IMR-90 (cell line): ENCODE results near the gene SPIN2A. TPM values are rescaled to one million over a fixed set of nuclear protein-coding genes. Genes with fewer than 3 reads are reported as not detected.
"Not testable (repeated sequence)": the region's sequence is repeated elsewhere in the genome, so short reads cannot be mapped to it uniquely, and the experiment has no call there.

Experiments
- ATAC-seq: fragments of 200-7000 bp; cut with Tn5 transposase; 2 replicates; pipeline ENCODE4 v1.9.1; 2020; ENCODE audit warnings: low read depth, mild to moderate bottlenecking, moderate library complexity
- BruUV-seq: library from RNA; stranded (reverse); fragments of 400-500 nt; replicated peaks from 2 replicates; lab custom pipeline; 2021; lab: Mats Ljungman, UMichigan
- CTCF ChIA-PET: fragments of 300-600 bp; formaldehyde crosslinking; extraction: SDS; loops from one replicate; lab custom pipeline; 2021; ENCODE audit warnings: antibody characterized with exemption; lab: Yijun Ruan, JAX
- POLR2A ChIA-PET: fragments of 300-600 bp; sonication (Branson Sonifier 250); formaldehyde crosslinking; loops from one replicate; lab custom pipeline; 2022; ENCODE audit warnings: antibody characterized with exemption; ENCODE audit not compliant: unreplicated experiment; lab: Charles Lee
- DNase-seq: peaks from one replicate; pipeline ENCODE4 v3.0.0; 2013
- H2AFZ ChIP-seq: replicated peaks from 2 replicates; pipeline ENCODE3; 2013; ENCODE audit warnings: low read length, mild to moderate bottlenecking; ENCODE audit not compliant: poor library complexity
- H2AK5ac ChIP-seq: 2 replicates; pipeline ENCODE4 v1.6.1; 2013; ENCODE audit warnings: low read depth, low read length, inconsistent platforms
- H2AK9ac ChIP-seq: replicated peaks from 2 replicates; pipeline ENCODE3; 2013; ENCODE audit warnings: mild to moderate bottlenecking, low read depth, low read length, moderate library complexity; ENCODE audit not compliant: poor library complexity
- H2BK120ac ChIP-seq: 2 replicates; pipeline ENCODE4 v1.6.1; 2013; ENCODE audit warnings: low read depth, low read length, inconsistent platforms
- H2BK15ac ChIP-seq: 3 replicates; pipeline ENCODE4 v1.6.1; 2013; ENCODE audit warnings: low read depth, low read length, inconsistent platforms
- H2BK20ac ChIP-seq: 2 replicates; pipeline ENCODE4 v1.6.1; 2013; ENCODE audit warnings: low read depth, mild to moderate bottlenecking, inconsistent platforms, low read length, moderate library complexity
- H2BK5ac ChIP-seq: 2 replicates; pipeline ENCODE4 v1.6.1; 2013; ENCODE audit warnings: mild to moderate bottlenecking, low read depth, low read length, inconsistent platforms; ENCODE audit not compliant: poor library complexity, severe bottlenecking
- H3K14ac ChIP-seq: replicated peaks from 2 replicates; pipeline ENCODE4 v1.6.1; 2013; ENCODE audit warnings: low read depth, low read length, inconsistent platforms
- H3K18ac ChIP-seq: 2 replicates; pipeline ENCODE4 v1.6.1; 2013; ENCODE audit warnings: low read depth, low read length, control low read depth
- H3K23ac ChIP-seq: 2 replicates; pipeline ENCODE4 v1.6.1; 2013; ENCODE audit warnings: low read depth, low read length, inconsistent platforms
- H3K27ac ChIP-seq: 2 replicates; pipeline ENCODE4 v1.5.1; 2013; ENCODE audit warnings: mild to moderate bottlenecking, control low read depth, low read length; ENCODE audit not compliant: insufficient read depth
- H3K27me3 ChIP-seq: 2 replicates; pipeline ENCODE4 v1.6.1; 2013; ENCODE audit warnings: low read length; ENCODE audit not compliant: control insufficient read depth, insufficient read depth
- H3K36me3 ChIP-seq: 2 replicates; pipeline ENCODE4 v1.6.1; 2013; ENCODE audit warnings: low read length, mixed read lengths; ENCODE audit not compliant: control insufficient read depth, insufficient read depth
- H3K4ac ChIP-seq: 2 replicates; pipeline ENCODE4 v1.6.1; 2013; ENCODE audit warnings: low read depth, low read length, inconsistent platforms
- H3K4me1 ChIP-seq: 2 replicates; pipeline ENCODE4 v1.6.1; 2013; ENCODE audit warnings: low read length, mixed read lengths; ENCODE audit not compliant: control insufficient read depth, insufficient read depth
- H3K4me2 ChIP-seq: 2 replicates; pipeline ENCODE4 v1.6.1; 2013; ENCODE audit warnings: low read depth, mild to moderate bottlenecking, control low read depth, low read length, moderate library complexity
- H3K4me3 ChIP-seq: 2 replicates; pipeline ENCODE4 v1.5.1; 2013; ENCODE audit warnings: low read depth, mild to moderate bottlenecking, control low read depth, low read length, moderate library complexity; ENCODE audit not compliant: insufficient read depth
- H3K56ac ChIP-seq: 2 replicates; pipeline ENCODE4 v1.6.1; 2013; ENCODE audit warnings: low read length, inconsistent platforms; ENCODE audit not compliant: insufficient read depth; ENCODE audit errors: extremely low read depth
- H3K79me1 ChIP-seq, 2 experiments: 2 replicates each; pipeline ENCODE4 v1.6.1; 2013; ENCODE audit warnings: low read length in 2 of 2, inconsistent platforms in 1 of 2, low read depth in 1 of 2
- H3K9ac ChIP-seq: 2 replicates; pipeline ENCODE4 v1.6.1; 2013; ENCODE audit warnings: low read depth, low read length, control low read depth
- H3K9me1 ChIP-seq: 2 replicates; pipeline ENCODE4 v1.6.1; 2013; ENCODE audit warnings: low read length, inconsistent platforms; ENCODE audit not compliant: insufficient read depth
- H3K9me3 ChIP-seq: 2 replicates; pipeline ENCODE4 v1.6.1; 2013; ENCODE audit warnings: low read length; ENCODE audit not compliant: control insufficient read depth, insufficient read depth
- H4K20me1 ChIP-seq: 2 replicates; pipeline ENCODE4 v1.6.1; 2013; ENCODE audit warnings: low read length, inconsistent platforms; ENCODE audit not compliant: insufficient read depth
- H4K5ac ChIP-seq: 2 replicates; pipeline ENCODE4 v1.6.1; 2013; ENCODE audit warnings: mild to moderate bottlenecking, low read depth, low read length, control low read depth
- H4K8ac ChIP-seq, 2 experiments: 2 replicates each; pipeline ENCODE4 v1.6.1; 2013; ENCODE audit warnings: low read depth in 2 of 2, low read length in 2 of 2, control low read depth in 1 of 2, inconsistent platforms in 1 of 2
- H4K91ac ChIP-seq: 2 replicates; pipeline ENCODE4 v1.6.1; 2013; ENCODE audit warnings: low read depth, low read length, inconsistent platforms; ENCODE audit not compliant: insufficient read depth
- WGBS, 2 experiments: methylation state at CpG; one replicate each; pipeline versions ENCODE4 v1.1.5 to v1.1.7; 2013; ENCODE audit warnings: missing lambda C conversion rate in 2 of 2; ENCODE audit not compliant: insufficient read length in 1 of 2; ENCODE audit errors: extremely low coverage in 2 of 2; 5-methylcytosine and 5-hydroxymethylcytosine counted together
- dilution Hi-C: fragments of 300-500 bp; cut with HindIII; formaldehyde crosslinking; loops from one replicate; pipeline ENCODE4 v1.14.3; 2018; ENCODE audit warnings: low sequenced_read_pairs; ENCODE audit not compliant: unreplicated experiment
- in situ Hi-C: fragments of 300-500 bp; cut with MboI; formaldehyde crosslinking; loops from 3 replicates; pipeline ENCODE4 v1.14.3; 2019; ENCODE audit warnings: low sequenced_read_pairs, inconsistent platforms, mixed read lengths
- intact Hi-C: fragments of 100-400 bp; cut with micrococcal nuclease; formaldehyde crosslinking; loops from 2 replicates; pipeline ENCODE4 v1.10.0; 2022
- polyA plus RNA-seq, 3 experiments: library from polyadenylated mRNA; depleted of rRNA; stranded (reverse); fragments of >200 nt; gene quantifications; 2 replicates each; pipeline ENCODE4 v1.2.3, GENCODE V29; 2012; ENCODE audit warnings: low replicate concordance in 1 of 3
- total RNA-seq: library from RNA; depleted of rRNA; stranded (reverse); fragments of >200 nt; gene quantifications from 2 replicates; pipeline ENCODE4 v1.2.3, GENCODE V29; 2012

The SPIN2A gene
- total and polyA plus RNA-seq, 2 of the 4 experiments (the other 2 are of a cell fraction) = 0.18 to 0.63 TPM

DNA sequence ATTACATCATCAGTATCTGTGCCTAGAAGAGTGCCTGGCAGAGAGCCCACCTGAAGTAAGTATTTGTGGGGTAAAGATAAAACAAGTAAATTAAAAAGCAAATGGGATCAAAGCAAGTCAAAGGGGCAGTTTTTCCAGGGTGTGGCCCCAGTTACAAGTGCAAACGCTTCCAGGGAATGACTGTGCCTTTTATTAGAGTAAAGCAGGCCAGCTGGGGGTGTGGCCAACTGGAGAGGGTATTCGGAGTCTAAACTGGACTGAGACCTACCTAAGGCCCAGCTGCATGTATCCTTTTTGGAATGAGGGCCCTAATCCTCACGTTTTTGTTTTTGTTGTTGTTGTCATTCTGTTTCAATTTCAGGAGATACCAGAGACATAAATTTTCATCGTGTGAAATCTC is 3.9 kb downstream of the SPIN2A start:
- H3K4me3 ChIP-seq, ATAC-seq, H2BK5ac ChIP-seq, H3K4me1 ChIP-seq, H3K14ac ChIP-seq, H3K27me3 ChIP-seq, DNase-seq, H2AK9ac ChIP-seq, H3K4ac ChIP-seq, H2AFZ ChIP-seq, dilution Hi-C loops, H4K91ac ChIP-seq, H3K9me3 ChIP-seq, H4K20me1 ChIP-seq, H3K9ac ChIP-seq, H3K27ac ChIP-seq, H2BK20ac ChIP-seq, H3K23ac ChIP-seq, H3K56ac ChIP-seq, H3K9me1 ChIP-seq, intact Hi-C loops, H2BK120ac ChIP-seq, H3K79me1 ChIP-seq, H3K18ac ChIP-seq, POLR2A ChIA-PET, H2BK15ac ChIP-seq, H4K8ac ChIP-seq, H4K5ac ChIP-seq, H3K4me2 ChIP-seq, H3K36me3 ChIP-seq, H2AK5ac ChIP-seq, BruUV-seq, CTCF ChIA-PET: not testable (repeated sequence)
- WGBS, 2 experiments = 40% methylated on average over 1 of the region's 4 CpGs; no CpG with 5 or more reads in 1 of the 2 experiments
- in situ Hi-C loops = loop anchor here (25.0 kb wide), 1 partner anchor 779 kb away; the partner anchor contains the start of gene ZXDA
